Neural cell (in vitro differentiated cells): Measurements from ENCODE around the gene LNPEP.

Experiments
- EP300 ChIP-seq: fragments of 450-650 bp; conservative IDR thresholded peaks from 2 replicates; pipeline ENCODE4 v1.6.1; 2014; ENCODE audit warnings: antibody characterized with exemption, mild to moderate bottlenecking, moderate library complexity; ENCODE audit not compliant: poor library complexity, severe bottlenecking
- EZH2 ChIP-seq: fragments of 200-600, 300-800 bp; shearing (Covaris generic), sonication (generic); IDR thresholded peaks from 2 replicates; pipeline ENCODE4 v1.6.1; 2014; ENCODE audit warnings: antibody characterized with exemption, low read length, borderline replicate concordance, mild to moderate bottlenecking; ENCODE audit not compliant: insufficient read depth, poor library complexity, severe bottlenecking
- MXI1 ChIP-seq: fragments of 450-650 bp; conservative IDR thresholded peaks from 2 replicates; pipeline ENCODE4 v1.6.1; 2014; ENCODE audit warnings: antibody characterized with exemption, mild to moderate bottlenecking; ENCODE audit not compliant: poor library complexity, severe bottlenecking
- POLR2AphosphoS5 ChIP-seq: IDR thresholded peaks from 2 replicates; pipeline ENCODE4 v1.6.1; 2012
- RAD21 ChIP-seq: fragments of 450-650 bp; conservative IDR thresholded peaks from 2 replicates; pipeline ENCODE4 v1.6.1; 2014; ENCODE audit warnings: antibody characterized with exemption, mild to moderate bottlenecking, moderate library complexity
- SMC3 ChIP-seq: fragments of 450-650 bp; conservative IDR thresholded peaks from 2 replicates; pipeline ENCODE4 v1.6.1; 2014; ENCODE audit warnings: antibody characterized with exemption, mild to moderate bottlenecking, moderate library complexity; ENCODE audit not compliant: poor library complexity
- TAF1 ChIP-seq: IDR thresholded peaks from 2 replicates; pipeline ENCODE4 v1.6.1; 2012; ENCODE audit warnings: low read depth
- TF ChIP-seq, protein P1 (sequence below): fragments of 450-650 bp; IDR thresholded peaks from 2 replicates; pipeline ENCODE4 v1.5.1; 2014; ENCODE audit warnings: antibody characterized with exemption, mild to moderate bottlenecking, moderate library complexity; ENCODE audit not compliant: poor library complexity, severe bottlenecking
- TF ChIP-seq, protein P2 (sequence below): IDR thresholded peaks from 2 replicates; pipeline ENCODE4 v1.6.1; 2012; ENCODE audit warnings: borderline replicate concordance

DNA sequence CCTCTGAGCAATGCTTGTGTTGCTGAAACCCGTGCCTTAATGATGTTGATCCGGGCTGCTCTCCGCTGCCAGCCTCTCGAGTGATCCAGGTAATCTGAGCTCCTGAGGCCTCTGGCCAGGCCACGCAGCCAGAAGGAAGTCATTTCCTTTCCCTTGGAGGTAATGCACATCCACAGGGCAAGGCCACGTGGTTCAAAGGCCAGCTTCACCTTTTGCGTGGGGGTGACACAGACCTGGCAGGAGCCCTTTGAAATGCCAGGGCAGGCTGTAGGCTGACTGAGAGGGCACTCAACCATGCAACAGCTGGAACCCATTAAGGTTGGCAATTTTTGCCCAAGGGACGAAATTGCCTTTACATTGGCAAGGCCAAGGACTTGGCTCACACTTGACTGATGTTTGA, 126.2 kb downstream of the LNPEP start:
- TF ChIP-seq POLR2AphosphoS5 (no peak), MXI1 (no peak), SMC3 (no peak), EP300 (no peak), EZH2 (no peak), TAF1 (no peak), RAD21 (no peak)
- TF ChIP-seq, protein P1, sequence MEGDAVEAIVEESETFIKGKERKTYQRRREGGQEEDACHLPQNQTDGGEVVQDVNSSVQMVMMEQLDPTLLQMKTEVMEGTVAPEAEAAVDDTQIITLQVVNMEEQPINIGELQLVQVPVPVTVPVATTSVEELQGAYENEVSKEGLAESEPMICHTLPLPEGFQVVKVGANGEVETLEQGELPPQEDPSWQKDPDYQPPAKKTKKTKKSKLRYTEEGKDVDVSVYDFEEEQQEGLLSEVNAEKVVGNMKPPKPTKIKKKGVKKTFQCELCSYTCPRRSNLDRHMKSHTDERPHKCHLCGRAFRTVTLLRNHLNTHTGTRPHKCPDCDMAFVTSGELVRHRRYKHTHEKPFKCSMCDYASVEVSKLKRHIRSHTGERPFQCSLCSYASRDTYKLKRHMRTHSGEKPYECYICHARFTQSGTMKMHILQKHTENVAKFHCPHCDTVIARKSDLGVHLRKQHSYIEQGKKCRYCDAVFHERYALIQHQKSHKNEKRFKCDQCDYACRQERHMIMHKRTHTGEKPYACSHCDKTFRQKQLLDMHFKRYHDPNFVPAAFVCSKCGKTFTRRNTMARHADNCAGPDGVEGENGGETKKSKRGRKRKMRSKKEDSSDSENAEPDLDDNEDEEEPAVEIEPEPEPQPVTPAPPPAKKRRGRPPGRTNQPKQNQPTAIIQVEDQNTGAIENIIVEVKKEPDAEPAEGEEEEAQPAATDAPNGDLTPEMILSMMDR = no peak
- TF ChIP-seq, protein P2, sequence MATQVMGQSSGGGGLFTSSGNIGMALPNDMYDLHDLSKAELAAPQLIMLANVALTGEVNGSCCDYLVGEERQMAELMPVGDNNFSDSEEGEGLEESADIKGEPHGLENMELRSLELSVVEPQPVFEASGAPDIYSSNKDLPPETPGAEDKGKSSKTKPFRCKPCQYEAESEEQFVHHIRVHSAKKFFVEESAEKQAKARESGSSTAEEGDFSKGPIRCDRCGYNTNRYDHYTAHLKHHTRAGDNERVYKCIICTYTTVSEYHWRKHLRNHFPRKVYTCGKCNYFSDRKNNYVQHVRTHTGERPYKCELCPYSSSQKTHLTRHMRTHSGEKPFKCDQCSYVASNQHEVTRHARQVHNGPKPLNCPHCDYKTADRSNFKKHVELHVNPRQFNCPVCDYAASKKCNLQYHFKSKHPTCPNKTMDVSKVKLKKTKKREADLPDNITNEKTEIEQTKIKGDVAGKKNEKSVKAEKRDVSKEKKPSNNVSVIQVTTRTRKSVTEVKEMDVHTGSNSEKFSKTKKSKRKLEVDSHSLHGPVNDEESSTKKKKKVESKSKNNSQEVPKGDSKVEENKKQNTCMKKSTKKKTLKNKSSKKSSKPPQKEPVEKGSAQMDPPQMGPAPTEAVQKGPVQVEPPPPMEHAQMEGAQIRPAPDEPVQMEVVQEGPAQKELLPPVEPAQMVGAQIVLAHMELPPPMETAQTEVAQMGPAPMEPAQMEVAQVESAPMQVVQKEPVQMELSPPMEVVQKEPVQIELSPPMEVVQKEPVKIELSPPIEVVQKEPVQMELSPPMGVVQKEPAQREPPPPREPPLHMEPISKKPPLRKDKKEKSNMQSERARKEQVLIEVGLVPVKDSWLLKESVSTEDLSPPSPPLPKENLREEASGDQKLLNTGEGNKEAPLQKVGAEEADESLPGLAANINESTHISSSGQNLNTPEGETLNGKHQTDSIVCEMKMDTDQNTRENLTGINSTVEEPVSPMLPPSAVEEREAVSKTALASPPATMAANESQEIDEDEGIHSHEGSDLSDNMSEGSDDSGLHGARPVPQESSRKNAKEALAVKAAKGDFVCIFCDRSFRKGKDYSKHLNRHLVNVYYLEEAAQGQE = no peak
